SK-N-SH (cell line): ENCODE results near the gene FGFRL1. TPM values are rescaled to one million over a fixed set of nuclear protein-coding genes. Genes with fewer than 3 reads are reported as not detected.

Experiments
- CTCF ChIA-PET: fragments of 300-600, 350-600 bp; formaldehyde crosslinking; extraction: SDS; loops from one replicate; lab custom pipeline; 2021; lab: Yijun Ruan, JAX
- POLR2A ChIA-PET: fragments of 350-600 bp; sonication (Branson Sonifier 250); formaldehyde crosslinking; extraction: SDS; loops from one replicate; lab custom pipeline; 2020; ENCODE audit warnings: antibody characterized with exemption, inconsistent platforms; lab: Yijun Ruan, JAX
- DNase-seq: peaks from one replicate; pipeline ENCODE4 v3.0.0; 2012
- H2AFZ ChIP-seq: fragments of 200-600 bp; sonication (generic); 2 replicates; pipeline ENCODE4 v1.8.1; 2016; ENCODE audit warnings: antibody characterized with exemption, mild to moderate bottlenecking, low read depth
- H3F3A ChIP-seq: fragments of 200-600 bp; sonication (generic); replicated peaks from 2 replicates; pipeline ENCODE3; 2016; ENCODE audit warnings: antibody characterized with exemption, mild to moderate bottlenecking; ENCODE audit not compliant: insufficient read depth
- H3K27ac ChIP-seq, 2 experiments: fragments of 200-500 bp in 1 of 2; fragments of 200-600 bp in 1 of 2; sonication (Bioruptor generic) in 1 of 2; sonication (generic), shearing (Covaris generic) in 1 of 2; 2 replicates each; pipeline versions ENCODE4 v1.5.1 to v1.6.1; 2014 to 2016; ENCODE audit warnings: low read depth in 2 of 2, inconsistent platforms in 1 of 2, low read length in 1 of 2, mild to moderate bottlenecking in 1 of 2, mixed read lengths in 1 of 2
- H3K27me3 ChIP-seq: fragments of 200-600 bp; sonication (generic), shearing (Covaris generic); 2 replicates; pipeline ENCODE4 v1.6.1; 2016; ENCODE audit warnings: mixed run types; ENCODE audit not compliant: insufficient read depth
- H3K36me3 ChIP-seq, 2 experiments: fragments of 200-500 bp in 1 of 2; fragments of 200-600 bp in 1 of 2; sonication (Bioruptor generic) in 1 of 2; sonication (generic) in 1 of 2; replicated peaks in 1 of 2; 2 replicates each; pipeline versions ENCODE3 to v1.5.1; 2014 to 2016; ENCODE audit warnings: low read length in 1 of 2, mild to moderate bottlenecking in 1 of 2; ENCODE audit not compliant: insufficient read depth in 2 of 2, control insufficient read depth in 1 of 2
- H3K4me1 ChIP-seq, 2 experiments: fragments of 200-500 bp in 1 of 2; fragments of 200-600 bp in 1 of 2; sonication (Bioruptor generic) in 1 of 2; sonication (generic), shearing (Covaris generic) in 1 of 2; 2 replicates each; pipeline versions ENCODE4 v1.5.1 to v1.6.1; 2014 to 2016; ENCODE audit warnings: low read depth in 1 of 2, low read length in 1 of 2, mixed run types in 1 of 2; ENCODE audit not compliant: insufficient read depth in 2 of 2, control insufficient read depth in 1 of 2
- H3K4me2 ChIP-seq: fragments of 200-600 bp; sonication (generic), shearing (Covaris generic); 2 replicates; pipeline ENCODE4 v1.6.1; 2017; ENCODE audit warnings: mixed run types
- H3K4me3 ChIP-seq, 2 experiments: fragments of 200-500 bp in 1 of 2; fragments of 200-600 bp in 1 of 2; sonication (Bioruptor generic) in 1 of 2; sonication (generic), shearing (Covaris generic) in 1 of 2; 2 replicates each; pipeline versions ENCODE4 v1.5.1 to v1.8.1; 2014 to 2016; ENCODE audit warnings: low read depth in 2 of 2, inconsistent platforms in 1 of 2, low read length in 1 of 2, mild to moderate bottlenecking in 1 of 2, mixed read lengths in 1 of 2, moderate library complexity in 1 of 2
- H3K79me2 ChIP-seq: fragments of 200-600 bp; sonication (generic); 2 replicates; pipeline ENCODE4 v1.8.1; 2017; ENCODE audit warnings: mild to moderate bottlenecking; ENCODE audit not compliant: insufficient read depth
- H3K9ac ChIP-seq: fragments of 200-600 bp; sonication (generic); 2 replicates; pipeline ENCODE4 v1.6.1; 2017; ENCODE audit warnings: mixed run types
- H3K9me2 ChIP-seq: fragments of 200-600 bp; sonication (generic); 2 replicates; pipeline ENCODE4 v1.6.1; 2017; ENCODE audit warnings: mixed run types
- H3K9me3 ChIP-seq: fragments of 200-600 bp; sonication (generic); 2 replicates; pipeline ENCODE4 v1.6.1; 2017; ENCODE audit warnings: mixed run types, mild to moderate bottlenecking, moderate library complexity
- H4K20me1 ChIP-seq: fragments of 200-600 bp; sonication (generic); 2 replicates; pipeline ENCODE4 v1.6.1; 2017; ENCODE audit warnings: mild to moderate bottlenecking, mixed run types; ENCODE audit not compliant: insufficient read depth
- CHD2 ChIP-seq: fragments of 150-350 bp; IDR thresholded peaks from 2 replicates; pipeline ENCODE4 v1.6.1; 2018; ENCODE audit warnings: low read length; ENCODE audit not compliant: partially characterized antibody
- EP300 ChIP-seq, 2 experiments: IDR thresholded peaks; 2 replicates each; pipeline versions ENCODE4 v1.4.0 to v1.6.1; 2012; ENCODE audit warnings: borderline replicate concordance in 1 of 2, low read depth in 1 of 2, low read length in 1 of 2
- EZH2phosphoT487 ChIP-seq: fragments of 200-600 bp; sonication (generic); IDR thresholded peaks from 2 replicates; pipeline ENCODE4 v1.6.1; 2017; ENCODE audit warnings: low read depth, mixed run types, mild to moderate bottlenecking, antibody characterized with exemption, moderate library complexity, borderline replicate concordance
- JUND ChIP-seq: IDR thresholded peaks from 2 replicates; pipeline ENCODE4 v1.4.0; 2012
- MAX ChIP-seq: IDR thresholded peaks from 2 replicates; pipeline ENCODE4 v1.4.0; 2012; ENCODE audit warnings: low read depth
- MXI1 ChIP-seq: IDR thresholded peaks from 2 replicates; pipeline ENCODE4 v1.6.1; 2012; ENCODE audit warnings: mild to moderate bottlenecking, low read depth, low read length, improper control_type of control experiment
- NFIC ChIP-seq: IDR thresholded peaks from 2 replicates; pipeline ENCODE4 v1.4.0; 2012; ENCODE audit warnings: borderline replicate concordance
- NRF1 ChIP-seq: IDR thresholded peaks from 2 replicates; pipeline ENCODE4 v1.6.1; 2012; ENCODE audit warnings: low read depth, mild to moderate bottlenecking, low read length
- RFX5 ChIP-seq: IDR thresholded peaks from 2 replicates; pipeline ENCODE4 v1.6.1; 2012; ENCODE audit warnings: mild to moderate bottlenecking, improper control_type of control experiment, low read length
- SIN3A ChIP-seq: IDR thresholded peaks from 2 replicates; pipeline ENCODE4 v1.6.1; 2012; ENCODE audit warnings: low read depth, mild to moderate bottlenecking, low read length, moderate library complexity, borderline replicate concordance
- TCF12 ChIP-seq: IDR thresholded peaks from 2 replicates; pipeline ENCODE4 v1.4.0; 2012
- USF1 ChIP-seq: IDR thresholded peaks from 2 replicates; pipeline ENCODE4 v1.4.0; 2012; ENCODE audit warnings: low read depth, borderline replicate concordance
- USF2 ChIP-seq: fragments of 150-350 bp; IDR thresholded peaks from 2 replicates; pipeline ENCODE4 v1.6.1; 2017; ENCODE audit warnings: antibody characterized with exemption, low read length, low read depth, borderline replicate concordance
- WGBS: methylation state at CpG from one replicate; pipeline ENCODE4 v1.1.6; 2017; ENCODE audit warnings: low lambda C conversion rate; 5-methylcytosine and 5-hydroxymethylcytosine counted together
- polyA plus RNA-seq, 3 experiments: library from polyadenylated mRNA; depleted of rRNA; stranded (reverse); fragments of >200 nt; gene quantifications; 2 replicates each; pipeline ENCODE4 v1.2.3, GENCODE V29; 2012
- TF ChIP-seq, protein P1 (sequence below): fragments of 150-350 bp; IDR thresholded peaks from 2 replicates; pipeline ENCODE4 v1.6.1; 2016; ENCODE audit warnings: mild to moderate bottlenecking, low read depth, low read length
- TF ChIP-seq, protein P2 (sequence below): fragments of 200-600 bp; sonication (generic); IDR thresholded peaks from 2 replicates; pipeline ENCODE4 v1.6.1; 2017; ENCODE audit warnings: antibody characterized with exemption, mild to moderate bottlenecking, moderate library complexity
- TF ChIP-seq, protein P3 (sequence below): IDR thresholded peaks from 2 replicates; pipeline ENCODE4; 2012

Gene FGFRL1
- polyA plus RNA-seq, 1 of the 3 experiments (the other 2 are of a cell fraction): 22.5 TPM

DNA sequence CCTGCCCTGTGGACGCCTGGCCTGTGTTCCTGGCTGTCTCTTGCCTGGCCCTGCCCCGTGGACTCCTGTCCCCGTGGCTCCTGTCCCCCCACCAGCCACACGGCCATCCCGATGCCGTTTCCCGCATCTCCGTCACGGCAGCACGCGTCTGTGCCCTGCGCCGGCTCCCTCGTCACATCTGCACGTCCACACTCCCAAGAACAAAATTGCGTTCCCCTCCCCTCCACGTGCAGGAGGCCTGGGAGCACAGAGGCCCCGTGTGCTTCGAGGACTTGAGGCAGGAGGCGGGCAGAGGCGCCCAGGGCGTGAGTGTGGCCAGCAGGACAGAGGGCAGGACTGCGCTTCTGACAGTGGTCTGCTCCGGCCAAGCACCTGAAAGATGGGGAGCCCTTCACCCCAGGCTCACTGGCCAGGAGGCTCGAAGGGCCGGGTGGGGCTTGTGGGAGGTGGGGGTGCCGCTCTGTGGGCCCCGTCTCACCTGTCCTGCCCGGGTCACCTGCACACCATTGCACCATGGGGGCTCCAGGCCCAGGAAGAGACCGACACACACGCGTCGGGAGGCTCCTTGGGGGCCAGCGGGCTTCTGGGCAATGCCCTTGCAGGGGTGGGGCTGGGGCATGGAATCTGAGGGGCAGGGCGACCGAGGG, 17.3 kb downstream of the FGFRL1 start:
- Histone ChIP-seq H3K4me2 (no peak overlapping the region), H3K36me3 (peaks cover 0 to 4% of the 10 kb centered on the region in 2 experiments), H3K79me2 (no peaks in the 10 kb centered on the region), H3K9ac (no peak overlapping the region), H3K27ac (no peak overlapping the region), H3K4me3 (no peak overlapping the region), H3K9me2 (no peaks in the 10 kb centered on the region), H3K9me3 (no peaks in the 10 kb centered on the region), H2AFZ (no peak overlapping the region), H4K20me1 (no peaks in the 10 kb centered on the region), H3F3A (peaks cover 8% of the 10 kb centered on the region), H3K27me3 (peaks cover 8% of the 10 kb centered on the region; the same call in 1 of the 2 replicates), H3K4me1 (no peaks in the 10 kb centered on the region; a peak in 1 of 4 replicates)
- 85% methylated on average over 28 of the region's 36 CpGs for WGBS
- TF ChIP-seq EP300 (IDR thresholded peaks at IDR 0.05; ENCODE audit: borderline replicate concordance in 1 of 2, low read depth in 1 of 2, low read length in 1 of 2) (no peak), MAX (no peak), TCF12 (no peak), USF1 (no peak), NRF1 (no peak), USF2 (no peak), RFX5 (no peak), EZH2phosphoT487 (no peak), SIN3A (no peak), MXI1 (no peak), JUND (no peak), NFIC (no peak), CHD2 (no peak)
- TF ChIP-seq, protein P1, sequence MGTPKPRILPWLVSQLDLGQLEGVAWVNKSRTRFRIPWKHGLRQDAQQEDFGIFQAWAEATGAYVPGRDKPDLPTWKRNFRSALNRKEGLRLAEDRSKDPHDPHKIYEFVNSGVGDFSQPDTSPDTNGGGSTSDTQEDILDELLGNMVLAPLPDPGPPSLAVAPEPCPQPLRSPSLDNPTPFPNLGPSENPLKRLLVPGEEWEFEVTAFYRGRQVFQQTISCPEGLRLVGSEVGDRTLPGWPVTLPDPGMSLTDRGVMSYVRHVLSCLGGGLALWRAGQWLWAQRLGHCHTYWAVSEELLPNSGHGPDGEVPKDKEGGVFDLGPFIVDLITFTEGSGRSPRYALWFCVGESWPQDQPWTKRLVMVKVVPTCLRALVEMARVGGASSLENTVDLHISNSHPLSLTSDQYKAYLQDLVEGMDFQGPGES: no peak
- TF ChIP-seq, protein P2, sequence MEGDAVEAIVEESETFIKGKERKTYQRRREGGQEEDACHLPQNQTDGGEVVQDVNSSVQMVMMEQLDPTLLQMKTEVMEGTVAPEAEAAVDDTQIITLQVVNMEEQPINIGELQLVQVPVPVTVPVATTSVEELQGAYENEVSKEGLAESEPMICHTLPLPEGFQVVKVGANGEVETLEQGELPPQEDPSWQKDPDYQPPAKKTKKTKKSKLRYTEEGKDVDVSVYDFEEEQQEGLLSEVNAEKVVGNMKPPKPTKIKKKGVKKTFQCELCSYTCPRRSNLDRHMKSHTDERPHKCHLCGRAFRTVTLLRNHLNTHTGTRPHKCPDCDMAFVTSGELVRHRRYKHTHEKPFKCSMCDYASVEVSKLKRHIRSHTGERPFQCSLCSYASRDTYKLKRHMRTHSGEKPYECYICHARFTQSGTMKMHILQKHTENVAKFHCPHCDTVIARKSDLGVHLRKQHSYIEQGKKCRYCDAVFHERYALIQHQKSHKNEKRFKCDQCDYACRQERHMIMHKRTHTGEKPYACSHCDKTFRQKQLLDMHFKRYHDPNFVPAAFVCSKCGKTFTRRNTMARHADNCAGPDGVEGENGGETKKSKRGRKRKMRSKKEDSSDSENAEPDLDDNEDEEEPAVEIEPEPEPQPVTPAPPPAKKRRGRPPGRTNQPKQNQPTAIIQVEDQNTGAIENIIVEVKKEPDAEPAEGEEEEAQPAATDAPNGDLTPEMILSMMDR: no peak
- TF ChIP-seq, protein P3, sequence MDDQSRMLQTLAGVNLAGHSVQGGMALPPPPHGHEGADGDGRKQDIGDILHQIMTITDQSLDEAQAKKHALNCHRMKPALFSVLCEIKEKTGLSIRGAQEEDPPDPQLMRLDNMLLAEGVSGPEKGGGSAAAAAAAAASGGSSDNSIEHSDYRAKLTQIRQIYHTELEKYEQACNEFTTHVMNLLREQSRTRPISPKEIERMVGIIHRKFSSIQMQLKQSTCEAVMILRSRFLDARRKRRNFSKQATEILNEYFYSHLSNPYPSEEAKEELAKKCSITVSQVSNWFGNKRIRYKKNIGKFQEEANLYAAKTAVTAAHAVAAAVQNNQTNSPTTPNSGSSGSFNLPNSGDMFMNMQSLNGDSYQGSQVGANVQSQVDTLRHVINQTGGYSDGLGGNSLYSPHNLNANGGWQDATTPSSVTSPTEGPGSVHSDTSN: no peak
- ChIA-PET CTCF (no interaction called here), POLR2A (no interaction called here)
- no peak for DNase-seq
